Astrocyte (in vitro differentiated cells and primary cell): ENCODE measurements around the gene MARCHF9.

Experiments used
- EZH2 ChIP-seq: IDR thresholded peaks from 2 replicates; pipeline ENCODE4 v1.6.1; 2012; ENCODE audit warnings: mild to moderate bottlenecking, low read length, inconsistent platforms; ENCODE audit not compliant: insufficient read depth
- TF ChIP-seq, protein P1 (sequence below): IDR thresholded peaks from 2 replicates; pipeline ENCODE4 v1.5.1; 2011; ENCODE audit warnings: low read depth, mild to moderate bottlenecking, inconsistent platforms, low read length, moderate library complexity; ENCODE audit not compliant: insufficient read depth

DNA sequence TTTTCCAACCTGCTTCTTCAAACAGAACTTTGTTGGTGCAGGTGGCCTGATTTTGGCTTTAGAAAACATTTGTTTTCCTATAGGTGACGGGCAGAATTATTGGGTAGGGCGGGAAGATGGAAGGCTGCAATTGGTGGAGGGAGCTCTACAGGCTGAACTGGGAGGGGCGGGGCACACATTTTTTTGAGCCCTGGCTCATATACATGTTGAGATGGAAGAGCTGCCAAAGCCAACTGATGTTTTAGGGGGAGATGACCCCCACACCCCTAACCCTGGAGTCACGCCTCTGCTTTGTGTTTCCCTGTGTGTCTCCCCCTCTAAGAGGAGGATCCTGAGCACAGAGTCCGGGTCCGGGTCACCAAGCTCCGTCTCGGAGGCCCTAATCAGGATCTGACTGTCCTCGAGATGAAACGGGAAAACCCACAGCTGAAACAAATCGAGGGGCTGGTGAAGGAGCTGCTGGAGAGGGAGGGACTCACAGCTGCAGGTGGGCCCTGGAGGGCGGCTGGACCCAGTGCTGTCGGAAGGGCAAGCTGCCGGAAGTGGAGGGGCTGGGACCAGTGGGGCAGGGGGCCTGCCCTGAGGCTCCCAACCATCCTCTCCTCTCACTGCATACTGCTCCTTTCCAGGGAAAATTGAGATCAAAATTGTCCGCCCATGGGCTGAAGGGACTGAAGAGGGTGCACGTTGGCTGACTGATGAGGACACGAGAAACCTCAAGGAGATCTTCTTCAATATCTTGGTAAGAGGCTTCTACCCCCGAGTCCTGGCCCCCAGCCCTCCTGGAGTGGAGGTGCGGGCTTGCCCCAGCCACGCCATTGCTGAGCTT is 34.9 kb upstream of the MARCHF9 start:
- TF ChIP-seq, protein P1, sequence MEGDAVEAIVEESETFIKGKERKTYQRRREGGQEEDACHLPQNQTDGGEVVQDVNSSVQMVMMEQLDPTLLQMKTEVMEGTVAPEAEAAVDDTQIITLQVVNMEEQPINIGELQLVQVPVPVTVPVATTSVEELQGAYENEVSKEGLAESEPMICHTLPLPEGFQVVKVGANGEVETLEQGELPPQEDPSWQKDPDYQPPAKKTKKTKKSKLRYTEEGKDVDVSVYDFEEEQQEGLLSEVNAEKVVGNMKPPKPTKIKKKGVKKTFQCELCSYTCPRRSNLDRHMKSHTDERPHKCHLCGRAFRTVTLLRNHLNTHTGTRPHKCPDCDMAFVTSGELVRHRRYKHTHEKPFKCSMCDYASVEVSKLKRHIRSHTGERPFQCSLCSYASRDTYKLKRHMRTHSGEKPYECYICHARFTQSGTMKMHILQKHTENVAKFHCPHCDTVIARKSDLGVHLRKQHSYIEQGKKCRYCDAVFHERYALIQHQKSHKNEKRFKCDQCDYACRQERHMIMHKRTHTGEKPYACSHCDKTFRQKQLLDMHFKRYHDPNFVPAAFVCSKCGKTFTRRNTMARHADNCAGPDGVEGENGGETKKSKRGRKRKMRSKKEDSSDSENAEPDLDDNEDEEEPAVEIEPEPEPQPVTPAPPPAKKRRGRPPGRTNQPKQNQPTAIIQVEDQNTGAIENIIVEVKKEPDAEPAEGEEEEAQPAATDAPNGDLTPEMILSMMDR = no peak
- no peak for TF ChIP-seq EZH2
